Fibroblast of the aortic adventitia (primary cell): ENCODE results near the gene NTRK3. TPM values are rescaled to one million over a fixed set of nuclear protein-coding genes. Genes with fewer than 3 reads are reported as not detected.

Experiments
- DNase-seq: peaks from one replicate; pipeline ENCODE4 v3.0.0-alpha.2; 2010; ENCODE audit warnings: low read depth
- H3K4me3 ChIP-seq: 2 replicates; pipeline ENCODE4 v1.5.1; 2011; ENCODE audit warnings: low read depth, mild to moderate bottlenecking, control low read depth, low read length, moderate library complexity
- total RNA-seq: library from RNA; depleted of rRNA; stranded (reverse); fragments of >200 nt; gene quantifications from 2 replicates; pipeline ENCODE4 v1.2.3, GENCODE V29; 2012; ENCODE audit warnings: low replicate concordance
- TF ChIP-seq, protein P1 (sequence below): IDR thresholded peaks from 2 replicates; pipeline ENCODE4 v1.5.1; 2011; ENCODE audit warnings: mild to moderate bottlenecking, low read length, control low read depth, inconsistent platforms; ENCODE audit not compliant: insufficient read depth

NTRK3 gene
- total RNA-seq, 1 donor: 19.6 TPM

DNA sequence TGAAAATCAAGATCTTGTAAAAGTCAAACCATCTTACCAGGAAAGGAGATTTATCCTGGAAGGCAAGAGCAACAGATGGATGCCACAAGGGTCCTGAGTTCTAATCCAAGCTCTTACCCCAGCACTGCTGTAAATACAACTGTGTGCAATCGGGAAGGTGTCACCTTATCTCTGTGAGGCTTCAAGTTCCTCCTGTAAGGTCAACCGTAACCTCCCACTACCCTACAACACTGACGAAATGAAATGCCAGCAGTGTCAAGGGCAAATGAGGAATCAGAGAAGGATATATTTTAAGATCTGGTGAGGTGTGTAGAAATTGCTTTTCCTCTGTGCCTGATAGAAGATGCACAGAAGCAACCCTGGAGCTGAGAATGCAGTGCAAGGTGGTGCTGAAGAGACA is 207.8 kb downstream of the NTRK3 start:
- TF ChIP-seq, protein P1, sequence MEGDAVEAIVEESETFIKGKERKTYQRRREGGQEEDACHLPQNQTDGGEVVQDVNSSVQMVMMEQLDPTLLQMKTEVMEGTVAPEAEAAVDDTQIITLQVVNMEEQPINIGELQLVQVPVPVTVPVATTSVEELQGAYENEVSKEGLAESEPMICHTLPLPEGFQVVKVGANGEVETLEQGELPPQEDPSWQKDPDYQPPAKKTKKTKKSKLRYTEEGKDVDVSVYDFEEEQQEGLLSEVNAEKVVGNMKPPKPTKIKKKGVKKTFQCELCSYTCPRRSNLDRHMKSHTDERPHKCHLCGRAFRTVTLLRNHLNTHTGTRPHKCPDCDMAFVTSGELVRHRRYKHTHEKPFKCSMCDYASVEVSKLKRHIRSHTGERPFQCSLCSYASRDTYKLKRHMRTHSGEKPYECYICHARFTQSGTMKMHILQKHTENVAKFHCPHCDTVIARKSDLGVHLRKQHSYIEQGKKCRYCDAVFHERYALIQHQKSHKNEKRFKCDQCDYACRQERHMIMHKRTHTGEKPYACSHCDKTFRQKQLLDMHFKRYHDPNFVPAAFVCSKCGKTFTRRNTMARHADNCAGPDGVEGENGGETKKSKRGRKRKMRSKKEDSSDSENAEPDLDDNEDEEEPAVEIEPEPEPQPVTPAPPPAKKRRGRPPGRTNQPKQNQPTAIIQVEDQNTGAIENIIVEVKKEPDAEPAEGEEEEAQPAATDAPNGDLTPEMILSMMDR: no peak
- H3K4me3 ChIP-seq: no peak overlapping the region
- DNase-seq: no peak

DNA sequence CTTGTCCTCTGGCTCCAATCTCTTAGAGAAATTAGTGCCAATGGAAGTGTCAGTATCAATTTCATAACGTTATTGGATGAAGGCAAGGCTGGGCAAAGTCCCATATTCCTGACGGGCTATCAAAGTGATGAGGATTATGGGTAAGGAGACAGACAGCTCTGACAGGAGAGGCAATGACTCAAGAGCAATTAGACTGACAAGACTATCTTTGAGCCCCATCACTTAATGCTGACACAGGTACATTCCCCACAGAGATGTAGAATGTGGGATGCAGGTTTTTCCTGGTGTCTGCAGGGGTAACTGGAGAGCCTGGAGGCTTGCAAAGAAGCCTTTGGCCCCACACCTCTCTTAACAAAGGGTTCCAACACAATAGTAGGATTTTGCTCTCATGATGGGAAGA is 208.3 kb downstream of the NTRK3 start:
- no peak overlapping the region for H3K4me3 ChIP-seq
- TF ChIP-seq, protein P1: no peak
- DNase-seq: no peak

DNA sequence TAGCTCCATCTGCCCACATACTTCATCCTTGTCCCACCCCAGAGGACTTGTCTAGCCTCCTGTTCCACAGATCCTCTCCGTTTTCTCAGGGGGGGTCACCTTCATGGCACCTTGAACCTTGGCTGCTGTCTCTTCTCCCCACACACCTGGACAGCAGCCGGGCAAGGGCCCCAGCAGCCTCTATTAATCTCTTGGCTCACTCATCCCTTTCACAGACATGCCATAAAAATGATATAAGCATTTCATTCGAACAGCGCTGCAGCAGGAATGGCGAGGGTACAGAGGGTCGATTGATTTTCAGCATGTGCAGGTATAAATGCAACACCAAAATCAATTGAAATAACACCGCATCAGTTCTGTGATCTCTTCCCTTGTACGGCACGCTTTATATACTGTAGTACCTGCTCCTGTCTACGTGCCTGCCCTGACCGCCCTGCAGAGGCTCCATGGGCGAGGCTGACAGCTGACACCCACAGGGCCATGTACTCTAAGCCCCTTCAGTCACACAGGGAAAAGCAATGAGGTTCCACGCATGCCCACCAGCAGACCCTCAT is 209.9 kb downstream of the NTRK3 start:
- TF ChIP-seq, protein P1: no peak
- no peak overlapping the region for H3K4me3 ChIP-seq
- DNase-seq: no peak

DNA sequence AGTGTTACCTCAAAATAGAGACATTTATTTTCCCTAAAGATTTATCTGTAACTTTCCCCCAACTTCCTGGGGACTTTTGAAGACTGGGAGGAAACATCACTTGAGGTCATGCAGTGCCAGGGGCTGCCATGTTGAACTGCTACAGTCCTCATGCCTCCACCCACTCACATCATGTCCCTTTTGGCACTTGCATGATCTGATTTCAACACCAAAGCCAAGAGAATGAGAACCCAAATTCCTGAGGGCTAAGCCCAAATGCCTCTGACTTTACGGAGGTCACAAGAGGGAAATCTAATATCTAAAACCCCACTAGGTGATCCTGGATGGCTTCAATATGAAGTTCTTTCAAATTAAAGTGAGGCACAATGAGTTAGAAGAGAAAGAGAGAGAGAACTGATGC is 213.1 kb downstream of the NTRK3 start:
- peak; percentile 45 for DNase-seq
- TF ChIP-seq, protein P1: no peak
- H3K4me3 ChIP-seq: no peak overlapping the region

DNA sequence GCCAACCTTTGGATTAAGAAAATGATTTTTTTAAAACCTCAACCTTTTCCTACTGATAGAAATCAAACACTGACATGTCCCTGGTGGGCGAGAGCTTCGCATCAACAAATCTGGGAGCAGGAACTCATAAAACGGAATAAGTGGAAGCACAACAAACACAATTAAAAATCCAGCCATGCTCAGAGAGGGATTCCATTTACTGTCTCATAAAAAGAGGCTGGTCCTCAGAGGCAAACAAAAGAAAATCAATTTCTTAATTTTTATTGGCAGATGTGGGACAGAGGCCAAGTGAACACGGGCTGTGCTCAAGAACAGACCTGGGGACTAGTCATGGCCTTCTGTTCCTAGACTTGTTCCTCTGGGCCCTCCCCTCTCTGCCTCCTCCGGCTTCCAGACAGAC is 214.5 kb downstream of the NTRK3 start:
- no peak for DNase-seq
- TF ChIP-seq, protein P1: no peak
- H3K4me3 ChIP-seq: no peak overlapping the region

DNA sequence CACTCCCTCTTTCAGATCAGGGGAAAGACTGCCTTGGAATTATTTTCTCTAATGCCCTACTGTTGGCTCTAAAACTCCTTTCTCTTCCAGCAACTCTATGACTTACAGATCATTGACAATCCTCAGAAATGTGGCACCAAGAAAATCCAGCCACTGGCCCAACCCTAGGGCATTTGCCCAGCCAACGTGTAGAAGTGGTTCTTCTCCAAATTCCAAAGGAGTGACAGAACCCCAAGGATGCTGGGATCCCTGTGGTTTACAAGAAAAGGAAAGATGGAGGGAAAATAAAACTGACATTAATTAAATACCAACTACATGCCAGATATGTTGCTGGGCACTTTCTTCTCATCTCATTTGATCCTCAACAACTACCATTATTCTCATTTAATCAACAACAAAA is 216.0 kb downstream of the NTRK3 start:
- H3K4me3 ChIP-seq: no peak overlapping the region
- TF ChIP-seq, protein P1: no peak
- no peak for DNase-seq

DNA sequence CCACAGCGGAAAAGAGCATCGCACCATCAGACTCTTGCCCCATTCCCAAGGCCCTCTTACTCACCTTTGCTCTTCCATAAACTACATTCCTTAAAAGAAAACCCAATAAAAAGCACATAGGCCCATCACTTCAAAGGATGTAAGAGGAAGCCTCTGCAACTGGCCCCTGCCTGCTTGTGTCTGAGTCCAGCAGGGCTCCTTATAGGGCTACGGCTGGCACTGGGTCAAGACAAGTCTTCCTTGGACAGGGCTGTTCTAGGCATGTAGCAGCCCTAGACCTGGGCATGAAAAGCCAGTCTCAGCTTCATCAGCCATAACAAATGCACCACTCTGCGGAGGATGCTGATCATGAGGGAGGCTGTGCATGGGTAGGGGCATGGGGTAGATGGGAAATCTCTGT is 218.3 kb downstream of the NTRK3 start:
- H3K4me3 ChIP-seq: no peak overlapping the region
- no peak for DNase-seq
- TF ChIP-seq, protein P1: no peak
